IPS DF 4.7 (cell line): ENCODE results near the gene RBM33.
"Not testable (repeated sequence)": the region's sequence is repeated elsewhere in the genome, so short reads cannot be mapped to it uniquely, and the experiment has no call there.

ENCODE experiments used
- DNase-seq: peaks from one replicate; pipeline ENCODE4 v3.0.0-alpha.2; 2013; ENCODE audit warnings: low spot score; ENCODE audit errors: extremely low read depth

Gene RBM33

DNA sequence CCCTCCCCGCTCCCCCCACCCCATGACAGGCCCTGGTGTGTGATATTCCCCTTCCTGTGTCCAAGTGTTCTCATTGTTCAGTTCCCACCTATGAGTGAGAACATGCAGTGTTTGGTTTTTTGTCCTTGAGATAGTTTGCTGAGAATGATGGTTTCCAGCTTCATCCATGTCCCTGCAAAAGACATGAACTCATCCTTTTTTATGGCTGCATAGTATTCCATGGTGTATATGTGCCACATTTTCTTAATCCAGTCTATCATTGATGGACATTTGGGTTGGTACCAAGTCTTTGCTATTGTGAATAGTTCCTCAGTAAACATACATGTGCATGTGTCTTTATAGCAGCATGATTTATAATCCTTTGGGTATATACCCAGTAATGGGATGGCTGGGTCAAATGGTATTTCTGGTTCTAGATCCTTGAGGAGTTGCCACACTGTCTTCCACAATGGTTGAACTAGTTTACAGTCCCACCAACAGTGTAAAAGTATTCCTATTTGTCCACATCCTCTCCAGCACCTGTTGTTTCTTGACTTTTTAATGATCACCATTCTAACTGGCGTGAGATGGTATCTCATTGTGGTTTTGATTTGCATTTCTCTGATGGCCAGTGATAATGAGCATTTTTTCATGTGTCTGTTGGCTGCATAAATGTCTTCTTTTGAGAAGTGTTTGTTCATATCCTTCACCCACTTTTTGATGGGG is 42.3 kb downstream of the RBM33 start:
- not testable (repeated sequence) for DNase-seq

DNA sequence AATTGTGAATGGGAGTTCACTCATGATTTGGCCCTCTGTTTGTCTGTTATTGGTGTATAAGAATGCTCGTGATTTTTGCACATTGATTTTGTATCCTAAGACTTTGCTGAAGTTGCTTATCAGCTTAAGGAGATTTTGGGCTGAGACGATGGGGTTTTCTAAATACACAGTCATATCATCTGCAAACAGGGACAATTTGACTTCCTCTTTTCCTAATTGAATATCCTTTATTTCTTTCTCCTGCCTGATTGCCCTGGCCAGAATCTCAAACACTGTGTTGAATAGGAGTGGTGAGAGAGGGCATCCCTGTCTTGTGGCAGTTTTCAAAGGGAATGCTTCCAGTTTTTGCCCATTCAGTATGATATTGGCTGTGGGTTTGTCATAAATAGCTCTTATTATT is 43.8 kb downstream of the RBM33 start:
- not testable (repeated sequence) for DNase-seq

DNA sequence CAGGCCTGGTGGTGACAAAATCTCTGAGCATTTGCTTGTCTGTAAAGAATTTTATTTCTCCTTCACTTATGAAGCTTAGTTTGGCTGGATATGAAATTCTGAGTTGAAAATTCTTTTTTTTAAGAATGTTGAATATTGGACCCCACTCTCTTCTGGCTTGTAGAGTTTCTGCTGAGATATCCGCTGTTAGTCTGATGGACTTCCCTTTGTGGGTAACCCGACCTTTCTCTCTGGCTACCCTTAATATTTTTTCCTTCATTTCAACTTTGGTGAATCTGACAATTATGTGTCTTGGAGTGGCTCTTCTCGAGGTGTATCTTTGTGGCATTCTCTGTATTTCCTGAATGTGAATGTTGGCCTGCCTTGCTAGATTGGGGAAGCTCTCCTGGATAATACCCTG is 46.2 kb downstream of the RBM33 start:
- not testable (repeated sequence) for DNase-seq

DNA sequence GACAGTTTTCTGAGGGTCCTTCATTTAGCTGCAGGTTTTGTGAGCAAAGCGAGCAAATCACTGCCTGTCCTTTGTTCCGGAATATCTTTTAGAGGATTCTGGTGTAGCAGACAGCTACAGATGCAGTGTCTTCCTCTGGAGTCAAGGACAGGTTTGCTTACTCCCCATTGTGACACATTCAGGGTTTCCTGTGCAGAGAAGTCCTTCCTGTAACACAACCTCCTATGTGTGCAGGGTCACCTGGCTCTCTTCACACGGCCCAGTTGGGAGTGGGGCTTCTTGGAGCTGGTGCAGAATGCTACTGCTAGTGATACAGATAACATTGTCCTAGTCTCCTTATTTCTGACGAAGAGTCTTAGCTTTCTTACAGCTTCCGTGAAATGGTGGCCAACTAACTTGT is 47.9 kb downstream of the RBM33 start:
- DNase-seq: no peak

DNA sequence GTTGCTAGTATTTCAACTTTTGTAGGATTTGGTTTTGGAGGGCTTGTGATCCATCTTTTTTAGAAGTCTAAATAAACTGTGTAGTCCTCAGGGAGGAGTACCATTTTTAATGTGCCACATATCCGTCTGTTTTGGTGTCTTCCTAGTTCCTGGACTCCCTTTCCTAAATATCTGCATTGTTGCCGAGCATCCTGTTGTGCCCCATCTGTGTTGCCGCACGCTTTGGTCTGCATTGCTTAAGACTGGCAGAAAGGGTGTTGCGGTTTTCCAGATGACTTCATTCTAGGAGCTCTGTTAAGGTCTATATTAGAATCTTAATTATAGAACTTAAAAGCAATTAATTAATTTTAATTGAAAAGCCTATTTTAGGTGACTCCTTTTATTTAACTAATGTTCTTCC is 49.4 kb downstream of the RBM33 start:
- no peak for DNase-seq

DNA sequence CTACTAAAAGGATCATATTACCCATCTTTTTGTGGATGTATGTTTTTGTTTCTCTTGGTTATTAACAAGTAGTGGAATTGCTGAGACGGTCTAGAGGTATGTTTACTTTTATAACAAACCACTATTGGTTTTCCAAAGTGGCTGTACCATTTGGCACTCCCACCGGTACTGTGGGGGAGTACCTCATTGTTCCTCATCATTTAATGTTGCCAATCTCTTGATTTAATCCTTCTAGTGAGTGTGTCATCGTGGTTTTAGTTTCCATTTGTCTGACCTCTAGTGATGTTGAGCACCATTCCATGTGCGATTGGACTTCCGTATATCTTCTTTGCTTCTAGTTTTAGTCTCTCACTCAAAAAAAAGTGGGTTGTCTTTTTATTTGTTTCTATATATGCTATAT is 50.4 kb downstream of the RBM33 start:
- no peak for DNase-seq

DNA sequence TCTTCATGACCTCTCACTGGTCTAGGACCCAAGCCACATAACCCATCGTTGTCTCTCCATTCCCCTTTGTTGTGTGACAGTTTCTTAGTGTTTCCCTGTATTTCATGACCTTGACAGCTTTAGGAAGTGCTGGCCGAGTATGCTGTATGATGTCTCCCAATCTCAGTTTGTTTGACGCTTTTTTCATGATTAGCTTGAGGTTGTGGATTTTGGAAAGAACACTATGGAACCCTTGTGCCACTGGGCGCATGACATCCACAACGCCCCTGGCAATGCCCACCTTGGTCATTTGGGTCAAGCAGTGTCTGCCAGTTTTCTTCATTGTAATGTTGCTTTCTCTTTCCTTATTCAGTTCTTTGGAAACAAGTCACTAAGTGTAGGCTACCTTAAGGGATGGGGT is 52.3 kb downstream of the RBM33 start:
- no peak for DNase-seq

DNA sequence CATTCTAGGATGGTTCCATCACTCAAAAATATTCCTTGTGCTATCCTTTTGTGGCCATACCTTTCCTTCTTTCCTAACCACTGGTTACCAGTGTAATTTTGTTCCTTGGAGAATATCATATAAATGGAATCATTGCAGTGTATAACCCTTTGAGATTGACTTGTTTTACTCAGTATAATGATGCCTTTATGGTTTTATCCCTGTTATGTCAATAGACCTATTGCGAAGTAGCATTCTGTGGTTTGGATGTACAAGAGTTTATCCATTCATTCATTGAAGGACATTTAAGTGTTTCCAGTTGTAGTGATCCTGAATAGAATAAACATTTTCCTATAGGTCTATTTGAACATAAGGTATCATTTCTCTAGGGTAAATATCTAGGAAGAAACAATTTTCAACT is 54.2 kb downstream of the RBM33 start:
- DNase-seq: no peak

DNA sequence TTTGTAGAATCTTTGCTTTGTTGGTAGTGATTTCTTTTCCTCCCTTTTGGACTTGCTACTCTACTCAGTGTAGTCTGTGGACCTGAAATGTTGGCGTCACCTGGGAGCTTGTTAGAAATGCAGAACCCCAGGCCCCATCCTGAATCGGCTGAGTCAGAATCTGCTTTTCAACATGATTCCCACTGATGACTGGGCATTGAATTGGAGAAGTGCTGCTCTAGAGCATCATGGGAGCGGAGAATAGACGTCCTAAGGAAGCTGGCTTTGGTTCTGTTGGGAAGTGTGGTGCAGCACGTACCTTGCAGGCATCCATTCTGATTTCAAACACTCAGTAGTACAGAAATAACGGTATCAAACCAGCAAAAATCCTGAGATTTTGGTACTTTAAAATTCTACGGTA is 54.7 kb downstream of the RBM33 start:
- DNase-seq: no peak

DNA sequence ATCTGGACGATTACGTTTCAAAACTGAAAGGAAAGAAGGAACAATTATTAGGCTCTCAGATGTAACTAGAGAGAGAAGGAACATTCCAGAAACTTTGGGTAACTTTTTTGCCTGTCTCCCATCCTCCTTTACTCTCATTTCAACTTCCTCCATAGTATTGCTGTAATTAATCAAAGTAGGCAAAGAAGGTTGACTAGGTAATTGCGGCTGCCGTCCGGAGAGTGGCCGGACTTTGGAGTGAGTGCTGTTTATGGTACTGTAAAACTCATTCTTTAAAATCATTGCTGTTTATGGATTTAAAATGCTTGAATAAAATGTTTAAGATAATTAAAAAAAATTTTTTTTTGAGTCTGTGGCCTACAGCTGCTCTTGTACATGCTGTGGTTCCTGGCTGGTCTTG is 56.4 kb downstream of the RBM33 start:
- DNase-seq: no peak

DNA sequence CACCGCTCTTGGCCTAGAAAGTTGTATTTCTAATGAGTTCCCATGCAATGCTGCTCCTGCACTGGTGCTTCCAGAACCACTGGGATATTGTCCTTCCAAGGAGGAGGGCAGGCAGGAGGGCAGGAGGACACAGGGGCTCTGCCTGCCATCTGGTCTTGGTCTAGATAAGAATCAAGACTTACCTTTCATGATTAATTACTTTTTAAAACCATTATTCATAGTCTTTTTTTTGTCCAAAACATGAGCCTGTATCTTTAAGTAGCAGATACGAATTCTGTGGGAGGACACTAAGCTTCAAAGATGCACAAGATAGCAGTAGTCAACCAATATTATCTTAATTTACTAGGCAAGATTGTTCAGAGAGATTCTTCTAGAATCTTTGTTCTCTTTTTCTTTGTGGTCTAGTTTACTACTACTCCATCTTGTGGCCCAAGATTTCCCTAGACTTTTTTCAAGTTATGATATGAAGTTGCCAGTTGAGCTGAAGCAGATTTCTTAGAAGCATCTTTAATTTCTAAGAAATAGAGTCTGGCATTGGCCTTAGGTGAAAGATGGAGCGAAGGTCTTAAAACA is 57.6 kb downstream of the RBM33 start:
- DNase-seq: no peak

DNA sequence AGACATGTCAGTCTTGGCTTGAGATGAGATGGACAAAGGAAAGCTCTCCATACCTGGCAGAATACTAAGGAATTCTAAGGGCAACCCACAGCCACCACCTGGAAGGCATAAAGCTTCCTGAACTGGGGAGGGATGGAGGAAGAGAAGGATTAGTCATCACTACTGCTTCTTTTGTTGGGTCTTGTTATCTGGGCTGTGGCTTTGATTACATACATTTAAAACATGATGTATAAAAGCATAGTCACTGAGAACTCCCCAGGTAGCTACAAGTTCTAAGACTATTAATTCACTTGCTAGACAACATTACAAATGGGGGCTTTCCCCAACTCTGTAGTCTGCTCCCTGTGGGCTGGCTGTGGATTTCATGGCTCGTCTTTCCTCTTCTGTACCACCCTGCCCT is 58.2 kb downstream of the RBM33 start:
- no peak for DNase-seq

DNA sequence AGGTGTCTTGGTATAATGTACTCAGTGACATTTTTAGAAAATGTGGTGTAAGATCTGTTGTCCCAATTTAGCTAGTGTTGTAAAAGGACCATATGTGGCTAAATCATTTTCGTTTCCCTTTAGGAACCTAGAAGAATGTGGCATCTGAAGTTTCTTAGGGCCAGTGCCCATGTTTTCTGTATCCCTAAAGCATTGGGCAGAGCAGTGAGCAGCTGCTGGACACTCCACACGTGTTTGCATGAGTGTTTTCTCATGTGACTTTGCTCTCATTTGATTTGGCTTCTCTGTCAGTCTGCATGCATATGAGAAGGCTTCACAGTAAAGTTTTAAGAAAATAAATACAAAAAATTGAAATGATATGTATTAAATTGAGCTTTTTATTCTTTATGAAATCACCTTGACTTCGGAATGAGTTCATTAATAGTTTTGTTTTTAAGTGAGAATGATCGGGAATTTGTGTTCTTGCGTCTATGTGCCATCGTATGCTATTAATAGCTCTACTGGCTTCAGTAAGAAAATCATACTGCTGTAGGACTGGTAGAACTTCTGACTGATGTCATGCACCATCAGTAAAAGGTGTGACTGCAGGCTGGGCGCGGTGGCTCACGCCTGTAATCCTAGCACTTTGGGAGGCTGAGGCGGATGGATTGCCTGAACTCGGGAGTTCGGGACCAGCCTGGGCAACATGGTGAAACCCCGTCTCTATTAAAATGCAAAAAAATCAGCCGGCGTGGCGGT is 61.3 kb downstream of the RBM33 start:
- no peak for DNase-seq

DNA sequence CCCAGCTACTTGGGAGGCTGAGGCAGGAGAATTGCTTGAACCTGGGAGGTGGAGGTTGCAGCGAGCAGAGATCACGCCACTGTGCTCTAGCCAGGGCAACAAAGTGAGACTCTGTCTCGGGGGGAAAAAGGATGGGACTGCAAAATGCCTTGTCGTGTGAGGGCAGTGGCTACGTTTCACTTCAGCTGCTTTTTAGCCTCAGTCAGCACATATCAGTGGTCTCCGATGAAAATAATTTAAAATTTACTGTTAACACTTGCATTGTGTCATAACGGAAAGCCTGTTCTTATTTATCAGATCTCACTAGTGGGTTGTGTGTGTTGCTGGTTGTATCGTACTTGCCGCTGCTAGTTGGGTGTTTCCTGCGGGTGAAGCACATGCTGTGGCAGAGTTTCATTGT is 61.9 kb downstream of the RBM33 start:
- DNase-seq: no peak

DNA sequence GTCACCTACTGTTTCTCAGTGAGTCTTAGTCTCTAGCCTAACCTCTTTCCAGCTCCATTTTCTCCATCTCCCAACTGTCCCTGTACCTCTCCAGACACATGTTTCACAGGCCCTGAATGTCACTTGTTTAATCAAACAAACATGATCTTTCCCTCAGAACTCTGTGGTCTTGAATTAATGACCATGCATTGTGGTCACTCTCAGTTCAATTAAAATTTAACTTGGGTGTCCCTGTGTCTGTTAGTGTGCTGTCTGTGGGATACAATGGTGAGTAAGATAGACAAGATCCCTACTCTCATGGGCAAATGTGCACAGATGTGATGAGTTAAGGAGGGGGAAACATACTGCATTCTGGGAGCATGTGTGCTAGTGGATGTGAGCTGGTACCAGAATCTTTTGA is 65.0 kb downstream of the RBM33 start:
- no peak for DNase-seq

DNA sequence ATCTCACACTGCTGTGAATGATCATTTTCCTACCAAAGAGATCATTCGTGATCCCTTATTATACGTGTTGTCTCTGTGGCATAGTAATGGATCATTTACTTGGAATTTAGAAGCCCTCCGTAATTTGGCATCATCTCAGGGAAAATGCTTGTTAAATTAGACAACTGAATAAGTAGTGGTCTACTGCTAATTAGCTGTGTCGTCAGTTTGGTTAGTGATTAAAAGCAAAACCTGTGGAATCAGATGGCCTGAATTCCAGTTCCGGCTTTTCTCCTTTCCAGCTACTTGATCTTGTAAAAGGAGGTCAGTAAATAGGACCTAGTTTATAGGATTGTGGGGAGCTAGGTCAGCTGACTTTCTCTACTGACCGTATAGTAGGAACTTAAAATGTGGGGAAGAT is 65.6 kb downstream of the RBM33 start:
- no peak for DNase-seq

DNA sequence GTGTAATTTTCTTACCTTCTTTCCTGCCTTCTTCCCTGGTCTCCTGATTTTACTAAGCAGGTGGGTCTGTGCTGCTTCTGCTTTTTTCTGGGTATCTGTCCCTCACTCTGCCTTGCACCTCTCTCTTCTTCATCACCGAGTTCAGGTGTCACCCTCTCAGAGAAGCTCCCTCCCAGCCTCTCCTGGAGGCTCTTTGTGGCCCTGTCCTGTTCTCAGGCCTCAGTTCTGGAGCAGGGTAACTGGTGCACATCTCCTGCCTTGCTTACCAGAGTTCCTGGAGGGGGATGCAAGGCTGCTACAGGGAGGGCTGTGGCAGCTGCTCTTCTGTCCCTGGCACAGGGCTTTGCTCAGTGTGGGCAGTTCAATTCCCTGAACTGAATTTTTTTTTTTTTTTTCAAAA is 66.1 kb downstream of the RBM33 start:
- DNase-seq: no peak

DNA sequence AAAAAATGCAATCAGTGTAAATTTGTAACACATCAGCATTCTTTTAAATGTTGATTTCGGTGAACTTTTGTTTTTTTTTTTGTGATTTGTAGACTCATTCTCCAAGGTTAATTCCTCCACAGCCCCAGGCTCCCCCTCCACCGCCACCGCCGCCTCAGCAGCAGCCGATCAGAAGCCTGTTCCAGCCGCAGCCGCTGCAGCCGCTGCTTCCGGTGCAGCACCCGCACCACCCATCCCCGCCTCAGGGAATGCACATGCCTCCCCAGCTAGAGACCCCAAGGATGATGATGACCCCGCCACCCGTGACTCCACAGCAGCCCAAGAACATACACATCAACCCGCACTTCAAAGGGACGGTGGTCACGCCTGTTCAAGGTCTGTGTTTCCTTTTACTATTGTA is 66.6 kb downstream of the RBM33 start:
- DNase-seq: no peak

DNA sequence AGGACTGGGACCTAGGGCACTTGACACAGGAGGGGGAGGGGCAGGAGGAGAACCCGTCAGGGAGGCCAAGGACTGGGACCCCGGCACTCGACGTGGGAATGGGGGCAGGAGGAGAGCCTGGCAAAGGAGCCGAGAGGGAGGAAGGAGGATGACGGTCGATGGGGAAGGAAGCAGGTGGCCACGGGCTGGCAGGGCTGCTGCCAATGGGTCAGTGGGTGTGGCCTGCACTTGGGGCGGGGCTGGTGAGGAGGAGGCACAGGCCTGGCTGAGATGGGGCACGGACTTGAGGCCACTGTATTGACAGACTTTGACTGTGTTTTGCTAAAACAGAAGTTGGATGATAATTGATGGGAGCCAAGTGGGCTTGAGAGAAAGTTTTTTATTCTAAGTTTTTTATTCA is 68.9 kb downstream of the RBM33 start:
- no peak for DNase-seq

DNA sequence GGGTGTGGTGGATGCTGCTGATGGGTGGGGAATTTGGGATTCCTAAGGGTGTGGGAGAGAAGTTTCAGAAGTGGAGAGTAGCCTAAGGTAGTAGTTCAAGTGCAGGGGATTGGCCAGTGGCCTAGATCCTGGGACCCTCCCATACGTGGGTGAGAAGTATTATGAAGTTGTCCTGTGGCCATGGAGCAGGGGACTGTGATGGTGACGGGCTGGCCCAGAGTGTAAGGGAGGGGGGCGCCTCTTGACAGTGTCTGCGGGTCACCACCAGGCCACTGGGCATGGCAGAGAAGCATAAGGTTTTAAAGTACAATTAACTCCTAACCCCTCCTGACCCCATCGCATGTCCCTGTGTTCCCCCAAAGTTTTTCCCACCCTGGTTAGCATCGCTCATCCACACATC is 70.2 kb downstream of the RBM33 start:
- DNase-seq: no peak

DNA sequence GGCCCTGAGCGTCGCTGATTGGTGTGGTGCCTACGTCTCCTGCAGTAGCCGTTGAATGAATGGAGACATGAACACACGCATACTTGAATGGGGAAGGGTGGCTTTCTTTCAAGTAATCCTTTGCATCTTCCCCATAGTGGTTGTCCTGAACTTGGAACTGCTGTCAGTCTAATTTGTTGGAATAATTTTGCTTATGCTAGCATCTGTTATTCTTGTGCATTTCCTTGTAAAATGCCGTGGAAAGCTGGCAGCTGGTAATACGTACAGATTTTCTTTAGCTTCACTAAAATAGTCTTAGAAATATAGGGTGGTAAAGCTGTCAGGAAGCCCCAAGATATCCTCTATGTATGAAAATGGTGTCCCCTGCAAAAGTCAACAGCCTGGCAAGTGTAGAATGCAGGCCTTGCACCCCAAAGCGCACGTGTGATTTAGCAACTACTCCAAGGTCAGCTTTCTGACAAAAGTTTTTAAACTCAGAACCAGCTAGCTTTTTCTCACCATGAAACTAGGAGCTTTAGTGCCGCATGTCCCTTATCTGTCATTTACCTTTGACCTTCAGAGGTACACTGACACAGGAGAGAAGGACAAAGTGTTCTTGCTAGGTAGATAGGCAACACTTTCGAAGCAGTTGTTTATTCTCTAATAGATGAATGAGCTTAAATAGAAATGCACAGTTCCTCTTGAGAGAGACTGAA is 70.8 kb downstream of the RBM33 start:
- DNase-seq: no peak

DNA sequence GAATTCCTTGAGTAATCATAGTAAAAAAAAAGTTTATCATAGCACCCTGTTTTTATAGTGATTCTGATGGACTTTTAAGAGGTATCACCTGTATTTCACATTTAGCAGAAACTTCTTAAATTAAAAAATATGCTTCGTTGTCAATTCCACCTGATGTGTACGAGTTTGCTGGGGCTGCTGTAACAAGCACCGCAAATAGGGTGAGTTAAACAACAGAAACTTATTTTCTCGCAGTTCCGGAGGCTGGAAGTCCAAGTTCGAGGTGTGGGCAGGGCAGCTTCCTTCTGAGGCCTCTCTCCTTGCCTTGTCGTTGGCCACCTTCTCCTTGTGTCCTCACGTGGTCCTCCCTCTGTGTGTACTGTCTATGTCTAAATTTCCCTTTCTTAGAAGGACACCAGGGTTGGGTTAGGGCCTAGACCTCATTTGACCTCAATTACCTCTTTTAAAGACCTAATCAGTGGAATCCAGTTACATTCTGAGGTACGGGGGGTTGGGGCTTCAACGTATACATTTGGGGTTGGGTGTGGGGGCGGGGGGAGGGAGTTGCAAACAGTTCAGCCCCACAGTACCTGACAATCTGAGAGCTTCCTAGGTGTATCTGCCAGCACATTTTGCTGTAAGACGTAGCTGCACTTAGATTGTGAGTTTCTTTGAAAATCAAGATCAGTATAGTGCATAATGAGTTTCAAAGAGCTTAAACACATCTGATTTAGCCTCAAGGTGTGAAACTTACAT is 72.7 kb downstream of the RBM33 start:
- no peak for DNase-seq
